ENCODE results near the gene PTHLH. TPM values are rescaled to one million over a fixed set of nuclear protein-coding genes. Genes with fewer than 3 reads are reported as not detected.

PTHLH gene
- total RNA-seq, 1 donor from 2014 or later: 0.21 TPM

- intact Hi-C loops (cut with DNase I): no loop called here
- no peak for TF ChIP-seq CTCF (IDR thresholded peaks at IDR 0.05)
Measured at GRCh38 chr12:27965966-27966365, 6.6 kb downstream of the PTHLH start.

GRCh38 chr12:27965411-27965810, 7.1 kb downstream of the PTHLH start:
- Histone ChIP-seq H3K4me3 (no peak overlapping the region), H3K36me3 (no peaks in the 10 kb centered on the region), H3K9me3 (no peaks in the 10 kb centered on the region), H3K4me1 (peaks cover 15% of the 10 kb centered on the region), H3K27me3 (ENCODE audit: low read depth) (peaks cover 45% of the 10 kb centered on the region), H3K27ac (no peak overlapping the region)
- TF ChIP-seq CTCF (IDR thresholded peaks at IDR 0.05): no peak
- DNase-seq (no peak), ATAC-seq (no peak)
- intact Hi-C loops (cut with DNase I): no loop called here

More at GRCh38 chr12:27965966-27966365, 6.6 kb downstream of the PTHLH start:
- H3K27me3 ChIP-seq (ENCODE audit: low read depth): peaks cover 50% of the 10 kb centered on the region
- no peak overlapping the region for H3K27ac ChIP-seq
- no peak for ATAC-seq
- H3K4me3 ChIP-seq: no peak overlapping the region
- H3K4me1 ChIP-seq: peaks cover 20% of the 10 kb centered on the region
- DNase-seq: no peak
- H3K9me3 ChIP-seq: no peaks in the 10 kb centered on the region
- H3K36me3 ChIP-seq: no peaks in the 10 kb centered on the region

GRCh38 chr12:27964123-27964522, 8.4 kb downstream of the PTHLH start:
- no peak overlapping the region for H3K27ac ChIP-seq
- H3K9me3 ChIP-seq: no peaks in the 10 kb centered on the region
- no peak overlapping the region for H3K4me3 ChIP-seq
- intact Hi-C loops (cut with DNase I): no loop called here
- H3K36me3 ChIP-seq: no peaks in the 10 kb centered on the region
- peaks cover 34% of the 10 kb centered on the region for H3K27me3 ChIP-seq (ENCODE audit: low read depth)
- DNase-seq: no peak
- no peak for TF ChIP-seq CTCF (IDR thresholded peaks at IDR 0.05)
- H3K4me1 ChIP-seq: peaks cover 7% of the 10 kb centered on the region
- no peak for ATAC-seq

- ATAC-seq (no peak), DNase-seq (no peak)
- H3K27me3 ChIP-seq (ENCODE audit: low read depth): peaks cover 1% of the 10 kb centered on the region
- no peak for TF ChIP-seq CTCF (IDR thresholded peaks at IDR 0.05)
- H3K4me1 ChIP-seq: no peaks in the 10 kb centered on the region
- H3K36me3 ChIP-seq: no peaks in the 10 kb centered on the region
- no peaks in the 10 kb centered on the region for H3K9me3 ChIP-seq
- intact Hi-C loops (cut with DNase I): no loop called here
- H3K27ac ChIP-seq: no peak overlapping the region
- H3K4me3 ChIP-seq: no peak overlapping the region
Measured at GRCh38 chr12:27960821-27961220, 11.7 kb downstream of the PTHLH start.

- Histone ChIP-seq H3K9me3 (no peaks in the 10 kb centered on the region), H3K27me3 (ENCODE audit: low read depth) (no peaks in the 10 kb centered on the region), H3K36me3 (no peaks in the 10 kb centered on the region), H3K27ac (no peak overlapping the region), H3K4me1 (no peaks in the 10 kb centered on the region), H3K4me3 (no peak overlapping the region)
- intact Hi-C loops (cut with DNase I): no loop called here
- ATAC-seq: no peak
- no peak for DNase-seq
- no peak for TF ChIP-seq CTCF (IDR thresholded peaks at IDR 0.05)
Measured at GRCh38 chr12:27958675-27959074, 13.9 kb downstream of the PTHLH start.

- DNase-seq: no peak
- no peaks in the 10 kb centered on the region for H3K36me3 ChIP-seq
- no peak for TF ChIP-seq CTCF (IDR thresholded peaks at IDR 0.05)
- no peak for ATAC-seq
- no peak overlapping the region for H3K4me3 ChIP-seq
- intact Hi-C loops (cut with DNase I): no loop called here
- H3K4me1 ChIP-seq: no peaks in the 10 kb centered on the region
- no peaks in the 10 kb centered on the region for H3K27me3 ChIP-seq (ENCODE audit: low read depth)
- no peak overlapping the region for H3K27ac ChIP-seq
- no peaks in the 10 kb centered on the region for H3K9me3 ChIP-seq
Measured at GRCh38 chr12:27957366-27957765, 15.2 kb downstream of the PTHLH start.
